Left ventricle myocardium inferior (tissue), 1 donor: ENCODE results near the gene TFB1M. TPM values are rescaled to one million over a fixed set of nuclear protein-coding genes. Genes with fewer than 3 reads are reported as not detected.

Experiments used
- DNase-seq: peaks from one replicate; pipeline ENCODE4 v3.0.0-alpha.2; 2020
- H3K27ac ChIP-seq: fragments of 200-600 bp; replicated peaks from 2 replicates; pipeline ENCODE4 v1.8.0; 2021
- H3K27me3 ChIP-seq: fragments of 200-600 bp; 2 replicates; pipeline ENCODE4 v1.8.0; 2021; ENCODE audit warnings: low read depth
- H3K36me3 ChIP-seq: fragments of 200-600 bp; 2 replicates; pipeline ENCODE4 v1.8.0; 2021
- H3K4me1 ChIP-seq: fragments of 200-600 bp; 2 replicates; pipeline ENCODE4 v1.8.0; 2021
- H3K4me3 ChIP-seq: fragments of 200-600 bp; 2 replicates; pipeline ENCODE4 v1.8.0; 2021; ENCODE audit warnings: mild to moderate bottlenecking, moderate library complexity
- H3K9me3 ChIP-seq: fragments of 200-600 bp; replicated peaks from 2 replicates; pipeline ENCODE4 v1.8.0; 2021
- intact Hi-C: fragments of 100-400 bp; cut with micrococcal nuclease; formaldehyde crosslinking; loops from one replicate; pipeline ENCODE4 v1.11.0; 2022
- total RNA-seq: library from RNA; stranded (reverse); fragmentation: NEBNext Ultra II Directional; extraction: Animal tissue kit (Norgen Biotek cat#: 25700); gene quantifications from one replicate; pipeline ENCODE4 v1.2.1, GENCODE V29; 2021
- TF ChIP-seq, protein P1 (sequence below): fragments of 200-600 bp; IDR thresholded peaks from 2 replicates; pipeline ENCODE4 v1.8.0; 2021; ENCODE audit warnings: antibody characterized with exemption, mild to moderate bottlenecking, borderline replicate concordance
- donor health status: DM: no; HTN: yes; CAD: no; lungs with severe emphysema.

Gene TFB1M
- total RNA-seq, 1 donor from 2014 or later = 18.8 TPM

DNA sequence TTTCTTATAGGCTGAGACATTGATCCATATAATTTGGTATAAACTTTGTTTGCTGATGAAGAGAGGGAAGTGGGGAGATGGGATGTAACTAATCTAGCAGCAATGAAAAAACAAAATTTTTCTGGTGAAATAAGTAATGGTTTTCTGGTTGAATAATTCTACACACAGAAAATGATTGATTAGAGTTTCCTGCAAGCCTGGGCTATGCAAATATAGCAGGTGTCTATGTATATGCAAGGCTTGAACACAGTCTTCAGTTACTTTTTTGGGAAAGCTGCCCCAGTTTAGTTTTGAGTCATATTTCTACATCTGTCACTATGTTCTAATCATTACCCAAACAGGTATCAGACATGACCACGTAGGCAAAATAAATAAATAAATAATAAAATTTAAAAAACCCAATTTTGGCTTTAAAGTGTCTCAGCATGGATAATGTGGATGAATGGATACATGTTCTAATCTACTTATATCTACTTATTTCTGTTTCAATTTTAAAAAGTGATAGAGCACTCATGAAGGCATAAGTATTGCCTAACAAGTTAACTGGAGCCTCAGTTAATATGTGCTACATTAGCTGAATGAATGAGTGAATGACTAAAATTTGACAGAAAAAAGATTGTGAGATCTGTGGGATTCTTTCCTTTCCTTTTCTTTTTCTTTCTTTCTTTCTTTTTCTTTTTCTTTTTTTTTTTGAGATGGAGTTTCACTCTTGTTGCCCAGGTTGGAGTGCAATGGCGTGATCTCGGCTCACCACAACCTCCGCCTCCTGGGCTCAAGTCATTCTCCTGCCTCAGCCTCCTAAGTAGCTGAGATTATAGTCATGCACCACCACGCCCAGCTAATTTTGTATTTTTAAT is 37.2 kb upstream of the TFB1M start:
- DNase-seq = no peak

DNA sequence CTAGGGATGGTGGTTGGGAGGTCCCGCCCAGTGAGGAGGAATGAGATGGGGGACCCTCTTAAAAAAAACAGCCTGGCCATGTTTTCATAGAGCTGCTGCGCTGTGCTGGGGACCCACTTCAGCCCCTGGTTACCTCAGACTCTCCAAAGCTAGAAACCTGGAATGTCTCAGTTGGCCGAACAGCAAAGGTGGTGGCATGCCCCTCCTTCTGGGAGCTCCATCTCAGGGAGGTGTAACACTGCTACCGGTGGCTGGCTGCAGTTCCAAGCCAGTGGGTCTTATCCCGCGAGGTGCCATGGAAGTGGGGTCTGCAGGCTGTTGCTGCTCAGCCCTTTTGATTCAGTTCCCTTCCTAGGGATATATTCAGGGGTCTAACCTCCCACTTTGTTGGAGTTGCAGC is 35.7 kb upstream of the TFB1M start:
- Histone ChIP-seq H3K27me3 (peaks cover 24% of the 10 kb centered on the region), H3K36me3 (no peaks in the 10 kb centered on the region), H3K9me3 (peaks cover 52% of the 10 kb centered on the region), H3K27ac (no peak overlapping the region), H3K4me3 (no peak overlapping the region), H3K4me1 (no peaks in the 10 kb centered on the region)
- DNase-seq = no peak
- TF ChIP-seq, protein P1, sequence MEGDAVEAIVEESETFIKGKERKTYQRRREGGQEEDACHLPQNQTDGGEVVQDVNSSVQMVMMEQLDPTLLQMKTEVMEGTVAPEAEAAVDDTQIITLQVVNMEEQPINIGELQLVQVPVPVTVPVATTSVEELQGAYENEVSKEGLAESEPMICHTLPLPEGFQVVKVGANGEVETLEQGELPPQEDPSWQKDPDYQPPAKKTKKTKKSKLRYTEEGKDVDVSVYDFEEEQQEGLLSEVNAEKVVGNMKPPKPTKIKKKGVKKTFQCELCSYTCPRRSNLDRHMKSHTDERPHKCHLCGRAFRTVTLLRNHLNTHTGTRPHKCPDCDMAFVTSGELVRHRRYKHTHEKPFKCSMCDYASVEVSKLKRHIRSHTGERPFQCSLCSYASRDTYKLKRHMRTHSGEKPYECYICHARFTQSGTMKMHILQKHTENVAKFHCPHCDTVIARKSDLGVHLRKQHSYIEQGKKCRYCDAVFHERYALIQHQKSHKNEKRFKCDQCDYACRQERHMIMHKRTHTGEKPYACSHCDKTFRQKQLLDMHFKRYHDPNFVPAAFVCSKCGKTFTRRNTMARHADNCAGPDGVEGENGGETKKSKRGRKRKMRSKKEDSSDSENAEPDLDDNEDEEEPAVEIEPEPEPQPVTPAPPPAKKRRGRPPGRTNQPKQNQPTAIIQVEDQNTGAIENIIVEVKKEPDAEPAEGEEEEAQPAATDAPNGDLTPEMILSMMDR = no peak
- intact Hi-C loops = no loop called here

More for the DNA sequence above, 37.2 kb upstream of the TFB1M start:
- intact Hi-C loops = no loop called here
- TF ChIP-seq, protein P1 = no peak
- peaks cover 45% of the 10 kb centered on the region for H3K9me3 ChIP-seq
- no peak overlapping the region for H3K27ac ChIP-seq
- peaks cover 24% of the 10 kb centered on the region for H3K27me3 ChIP-seq
- no peak overlapping the region for H3K4me3 ChIP-seq
- no peaks in the 10 kb centered on the region for H3K36me3 ChIP-seq
- no peaks in the 10 kb centered on the region for H3K4me1 ChIP-seq

DNA sequence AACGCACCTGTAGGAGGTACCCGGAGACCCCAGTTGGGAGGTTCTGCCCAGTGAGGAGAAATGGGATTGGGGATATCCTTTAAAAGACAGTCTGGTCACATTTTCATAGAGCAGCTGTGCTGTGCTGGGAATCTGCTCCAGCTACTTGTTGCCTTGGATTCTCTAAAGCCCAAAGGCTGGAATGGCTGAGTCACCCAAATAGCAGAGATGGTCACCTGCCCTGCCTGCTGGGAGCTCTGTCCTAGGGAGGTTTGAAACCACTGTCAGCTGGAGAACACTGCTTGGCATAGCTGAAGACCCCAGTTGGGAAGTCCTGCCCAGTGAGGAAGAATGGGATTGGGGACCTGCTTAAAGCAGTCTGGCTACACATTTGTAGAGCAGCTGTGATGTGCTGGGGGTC is 34.8 kb upstream of the TFB1M start:
- no peak overlapping the region for H3K27ac ChIP-seq
- peaks cover 49% of the 10 kb centered on the region for H3K9me3 ChIP-seq
- intact Hi-C loops = no loop called here
- no peaks in the 10 kb centered on the region for H3K4me1 ChIP-seq
- H3K27me3 ChIP-seq = peaks cover 24% of the 10 kb centered on the region
- no peak overlapping the region for H3K4me3 ChIP-seq
- DNase-seq = no peak
- TF ChIP-seq, protein P1 = no peak
- H3K36me3 ChIP-seq = no peaks in the 10 kb centered on the region

DNA sequence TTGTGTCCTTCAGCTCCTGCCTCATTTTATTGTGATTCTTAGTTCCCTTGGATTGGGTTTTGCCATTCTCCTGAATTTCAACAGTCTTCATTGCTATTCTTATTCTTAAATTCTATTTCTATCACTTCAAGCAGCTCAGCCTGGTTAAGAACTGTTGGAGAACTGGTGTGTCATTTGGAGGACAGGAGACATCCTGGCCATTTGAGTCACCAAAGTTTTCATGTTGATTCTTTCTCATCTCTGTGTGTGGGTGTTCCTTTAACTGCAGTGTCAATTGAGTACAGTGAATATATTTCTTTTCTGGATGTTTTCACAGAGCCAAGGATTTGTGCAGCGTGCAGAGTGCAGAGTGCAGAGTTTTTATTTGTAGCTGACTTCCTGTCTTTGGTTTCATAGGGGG is 33.5 kb upstream of the TFB1M start:
- Histone ChIP-seq H3K27me3 (peaks cover 24% of the 10 kb centered on the region), H3K4me1 (no peaks in the 10 kb centered on the region), H3K9me3 (peaks cover 36% of the 10 kb centered on the region), H3K4me3 (no peak overlapping the region), H3K36me3 (no peaks in the 10 kb centered on the region), H3K27ac (no peak overlapping the region)
- intact Hi-C loops = no loop called here
- no peak for DNase-seq
- TF ChIP-seq, protein P1 = no peak

DNA sequence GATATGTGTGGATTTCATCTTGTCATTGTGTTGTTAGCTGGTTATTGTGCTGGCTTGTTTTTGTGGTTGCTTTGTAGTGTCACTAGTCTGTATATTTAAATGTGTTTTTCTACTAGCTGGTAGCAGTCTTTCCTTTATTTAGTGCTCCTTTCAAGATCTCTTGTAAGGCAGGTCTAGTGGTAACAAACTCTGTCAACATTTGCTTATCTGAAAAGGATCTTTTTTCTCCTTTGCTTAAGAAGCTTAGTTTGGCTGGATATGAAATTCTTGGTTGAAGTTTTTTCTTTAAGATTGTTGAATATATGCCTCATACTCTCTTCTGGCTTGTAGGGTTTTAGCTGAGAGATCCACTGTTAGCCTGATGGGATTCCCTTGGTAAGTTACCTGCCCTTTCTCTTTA is 32.7 kb upstream of the TFB1M start:
- no peaks in the 10 kb centered on the region for H3K4me1 ChIP-seq
- H3K9me3 ChIP-seq = peaks cover 36% of the 10 kb centered on the region
- no peak overlapping the region for H3K27ac ChIP-seq
- TF ChIP-seq, protein P1 = no peak
- H3K4me3 ChIP-seq = no peak overlapping the region
- DNase-seq = no peak
- no peaks in the 10 kb centered on the region for H3K36me3 ChIP-seq
- intact Hi-C loops = no loop called here
- H3K27me3 ChIP-seq = peaks cover 24% of the 10 kb centered on the region
